HG03196 (cell line): ENCODE measurements around the gene CACNA1H.

ENCODE experiments used
- ATAC-seq: cut with Tn5 transposase; IDR thresholded peaks from one replicate; pipeline ENCODE4 v1.9.1; 2021; ENCODE audit not compliant: unreplicated experiment

CACNA1H gene

GRCh38 chr16:1156055-1156982 is 3.4 kb downstream of the CACNA1H start:
- no peak for ATAC-seq

- ATAC-seq: no peak
Measured at GRCh38 chr16:1156983-1157638, 4.2 kb downstream of the CACNA1H start.

GRCh38 chr16:1157639-1158455 is 4.9 kb downstream of the CACNA1H start:
- ATAC-seq: no peak

GRCh38 chr16:1158456-1159324 is 5.8 kb downstream of the CACNA1H start:
- ATAC-seq: no peak

- no peak for ATAC-seq
Measured at GRCh38 chr16:1159325-1159972, 6.5 kb downstream of the CACNA1H start.

GRCh38 chr16:1159973-1160772 is 7.3 kb downstream of the CACNA1H start:
- ATAC-seq: no peak

- ATAC-seq: no peak
Measured at GRCh38 chr16:1160773-1161348, 8.0 kb downstream of the CACNA1H start.

- ATAC-seq: no peak
Measured at GRCh38 chr16:1162701-1163566, 10.0 kb downstream of the CACNA1H start.

GRCh38 chr16:1163567-1164055 is 10.7 kb downstream of the CACNA1H start:
- ATAC-seq: no peak

- ATAC-seq: no peak
Measured at GRCh38 chr16:1164382-1164781, 11.5 kb downstream of the CACNA1H start.

GRCh38 chr16:1164975-1165374 is 12.1 kb downstream of the CACNA1H start:
- ATAC-seq: no peak

- ATAC-seq: no peak
Measured at GRCh38 chr16:1165511-1165910, 12.6 kb downstream of the CACNA1H start.

- no peak for ATAC-seq
Measured at GRCh38 chr16:1167276-1168107, 14.6 kb downstream of the CACNA1H start.

GRCh38 chr16:1168837-1169236 is 15.9 kb downstream of the CACNA1H start:
- no peak for ATAC-seq

- no peak for ATAC-seq
Measured at GRCh38 chr16:1169285-1170075, 16.6 kb downstream of the CACNA1H start.

GRCh38 chr16:1170076-1170418 is 17.1 kb downstream of the CACNA1H start:
- no peak for ATAC-seq
